ENCODE results near the gene YPEL2.

YPEL2 gene

GRCh38 chr17:59441464-59442096, 110.1 kb downstream of the YPEL2 start:
- Histone ChIP-seq H3K27ac (peak overlapping the region in 4 of 21 experiments; percentile 35 to 66 (median 48)), H3K4me3 (no peak overlapping the region)

DNA sequence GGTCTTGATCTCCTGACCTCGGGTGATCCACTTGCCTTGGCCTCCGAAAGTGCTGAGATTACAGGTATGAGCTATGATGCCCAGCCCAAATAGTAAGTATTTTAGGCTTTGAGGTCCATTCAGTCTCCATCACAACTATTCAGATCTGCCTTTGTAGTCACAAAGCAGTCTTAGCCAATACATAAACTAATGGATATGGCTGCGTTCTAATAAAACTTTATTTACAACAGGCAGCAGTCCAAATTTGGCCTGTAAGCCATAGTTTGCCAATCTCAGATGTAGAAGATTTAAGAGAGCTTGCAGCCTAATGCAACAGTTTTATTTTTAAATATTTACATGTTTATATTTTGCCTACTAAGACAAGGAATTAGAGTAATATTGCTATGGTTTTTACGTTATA, 111.7 kb downstream of the YPEL2 start:
- Histone ChIP-seq H3K4me3 (no peak overlapping the region), H3K27ac (no peak overlapping the region)
